ENCODE data around the gene FBLN5.

GRCh38 chr14:91935586-91935985, 11.9 kb downstream of the FBLN5 start:
- no peak for TF ChIP-seq POLR2A (IDR thresholded peaks at IDR 0.05)
- TF ChIP-seq CTCF (IDR thresholded peaks at IDR 0.05), result no peak
- no peak for TF ChIP-seq EP300 (IDR thresholded peaks at IDR 0.05)
